K562 (cell line): Measurements from ENCODE around the gene PTX3. TPM values are rescaled to one million over a fixed set of nuclear protein-coding genes. Genes with fewer than 3 reads are reported as not detected.
A peak's percentile ranks its signal among the peaks of the same experiment; 100 is the strongest.

Source experiments
- ATAC-seq: fragments of 200-7000 bp; cut with Tn5 transposase; 3 replicates; pipeline ENCODE4 v1.9.1; 2020; ENCODE audit warnings: moderate library complexity
- BruUV-seq: library from RNA; stranded (reverse); fragments of 400-500 nt; replicated peaks from 2 replicates; lab custom pipeline; 2021; lab: Mats Ljungman, UMichigan
- CTCF ChIA-PET: fragments of 300-600 bp; formaldehyde crosslinking; extraction: SDS; loops from one replicate; lab custom pipeline; 2021; ENCODE audit warnings: low intra/inter-chr PET ratio; lab: Yijun Ruan, JAX
- POLR2A ChIA-PET: fragments of 300-600, 350-650 bp; sonication (Branson Sonifier 250); formaldehyde crosslinking; extraction: SDS; loops from one replicate; lab custom pipeline; 2021; ENCODE audit warnings: antibody characterized with exemption, inconsistent platforms; lab: Yijun Ruan, JAX
- DNase-seq, 4 experiments: peaks; one replicate each; pipeline versions ENCODE4 v3.0.0 to v3.0.0-alpha.2; 2011 to 2018; ENCODE audit warnings: low spot score in 3 of 4, mixed read lengths in 3 of 4; ENCODE audit errors: extremely low read depth in 1 of 4
- FAIRE-seq: peaks from 2 replicates; lab custom pipeline; 2011; peaks lifted over from hg19 to GRCh38; lab: Jason Lieb, UNC
- H2AFZ ChIP-seq: 2 replicates; pipeline ENCODE4 v1.6.0; 2011; ENCODE audit warnings: low read depth, low read length, control low read depth, inconsistent platforms
- H3K27ac ChIP-seq: fragments of 200-600 bp; 3 replicates; pipeline ENCODE4 v1.8.0; 2011; ENCODE audit warnings: low read depth, mild to moderate bottlenecking, control low read depth, inconsistent platforms, low read length, moderate library complexity, mixed read lengths; ENCODE audit errors: extremely low read depth
- H3K27me3 ChIP-seq, 2 experiments: fragments of 300-600 bp in 1 of 2; 2 replicates in 1 of 2; 3 replicates in 1 of 2; pipeline versions ENCODE4 v1.6.0 to v1.8.0; 2011; ENCODE audit warnings: inconsistent platforms in 2 of 2, low read length in 2 of 2, mild to moderate bottlenecking in 1 of 2, mixed read lengths in 1 of 2, moderate library complexity in 1 of 2; ENCODE audit not compliant: control insufficient read depth in 2 of 2, insufficient read depth in 2 of 2
- H3K36me3 ChIP-seq: fragments of 300-600 bp; 3 replicates; pipeline ENCODE4 v1.8.0; 2011; ENCODE audit warnings: mild to moderate bottlenecking, low read length, inconsistent platforms; ENCODE audit not compliant: control insufficient read depth, insufficient read depth
- H3K4me1 ChIP-seq, 2 experiments: fragments of 200-600 bp in 1 of 2; replicated peaks in 1 of 2; 2 replicates in 1 of 2; 3 replicates in 1 of 2; pipeline versions ENCODE4 v1.5.1 to v1.8.0; 2011; ENCODE audit warnings: inconsistent platforms in 2 of 2, low read length in 2 of 2, mild to moderate bottlenecking in 1 of 2, mixed read lengths in 1 of 2, moderate library complexity in 1 of 2; ENCODE audit not compliant: control insufficient read depth in 2 of 2, insufficient read depth in 2 of 2
- H3K4me2 ChIP-seq: 2 replicates; pipeline ENCODE4 v1.6.1; 2011; ENCODE audit warnings: low read length, control low read depth, inconsistent platforms, mixed read lengths; ENCODE audit not compliant: insufficient read depth
- H3K4me3 ChIP-seq: fragments of 200-600 bp; sonication (generic), shearing (Covaris generic); 2 replicates; pipeline ENCODE4 v1.5.1; 2016; ENCODE audit warnings: control low read depth, inconsistent platforms
- H3K79me2 ChIP-seq: fragments of 200-600 bp; 3 replicates; pipeline ENCODE4 v1.8.0; 2011; ENCODE audit warnings: low read length, inconsistent platforms; ENCODE audit not compliant: control insufficient read depth, insufficient read depth
- H3K9ac ChIP-seq, 2 experiments: 2 replicates each; pipeline versions ENCODE4 v1.6.0 to v1.6.1; 2011; ENCODE audit warnings: low read depth in 2 of 2, low read length in 2 of 2, control low read depth in 1 of 2, inconsistent platforms in 1 of 2, mild to moderate bottlenecking in 1 of 2, mixed read lengths in 1 of 2; ENCODE audit not compliant: insufficient read depth in 1 of 2
- H3K9me1 ChIP-seq: one replicate; pipeline ENCODE4 v1.6.0; 2011; ENCODE audit warnings: inconsistent platforms, mild to moderate bottlenecking, low read length, moderate library complexity; ENCODE audit not compliant: control insufficient read depth, insufficient read depth
- H3K9me3 ChIP-seq: replicated peaks from 2 replicates; pipeline ENCODE4 v1.5.1; 2011; ENCODE audit warnings: low read depth, low read length, inconsistent platforms; ENCODE audit not compliant: control insufficient read depth, insufficient read depth
- H4K20me1 ChIP-seq: replicated peaks from 2 replicates; pipeline ENCODE4 v1.6.1; 2011; ENCODE audit warnings: low read length, inconsistent platforms, mixed read lengths; ENCODE audit not compliant: control insufficient read depth, insufficient read depth
- C11orf30 ChIP-seq: fragments of 450-650 bp; IDR thresholded peaks from 2 replicates; pipeline ENCODE4 v1.6.1; 2016; ENCODE audit warnings: low read depth, mild to moderate bottlenecking
- COPS2 ChIP-seq: fragments of 450-650 bp; conservative IDR thresholded peaks from 2 replicates; pipeline ENCODE4 v1.6.1; 2016; ENCODE audit warnings: mild to moderate bottlenecking, moderate library complexity
- EGR1 ChIP-seq: fragments of 450-650 bp; conservative IDR thresholded peaks from 2 replicates; pipeline ENCODE4 v1.6.1; 2017; ENCODE audit warnings: mild to moderate bottlenecking
- MAFF ChIP-seq: IDR thresholded peaks from 2 replicates; pipeline ENCODE4 v1.6.1; 2012; ENCODE audit warnings: low read length, improper control_type of control experiment
- MAFG ChIP-seq: fragments of 450-650 bp; conservative IDR thresholded peaks from 2 replicates; pipeline ENCODE4 v1.6.1; 2016; ENCODE audit warnings: missing genetic modification characterization, missing compliant biosample characterization
- SIN3A ChIP-seq, 2 experiments: fragments of 150-350 bp in 1 of 2; IDR thresholded peaks; 2 replicates each; pipeline ENCODE4 v1.6.1; 2011 to 2016; ENCODE audit warnings: borderline replicate concordance in 2 of 2, low read depth in 2 of 2, low read length in 2 of 2, mild to moderate bottlenecking in 2 of 2, moderate library complexity in 2 of 2; ENCODE audit not compliant: control insufficient read depth in 1 of 2
- STAT5A ChIP-seq: IDR thresholded peaks from 2 replicates; pipeline ENCODE4 v1.6.1; 2012; ENCODE audit warnings: low read length, inconsistent platforms, borderline replicate concordance
- WGBS: fragments of 100-300 bp; shearing (Covaris generic); methylation state at CpG from one replicate; pipeline ENCODE4 v1.1.6; 2016; ENCODE audit warnings: low coverage, mixed read lengths; ENCODE audit not compliant: insufficient coverage; ENCODE audit errors: missing lambda C conversion rate; 5-methylcytosine and 5-hydroxymethylcytosine counted together
- in situ Hi-C: fragments of 300-500 bp; cut with MboI; formaldehyde crosslinking; loops from 4 replicates; pipeline ENCODE4 v1.15.0; 2018; ENCODE audit warnings: inconsistent platforms, mixed read lengths
- intact Hi-C: fragments of 100-400 bp; cut with micrococcal nuclease; formaldehyde crosslinking; loops from 2 replicates; pipeline ENCODE4 v1.14.2; 2022
- polyA plus RNA-seq, 8 experiments: library from polyadenylated mRNA; depleted of rRNA in 4 of 8; stranded (reverse) in 5 of 8; unstranded in 3 of 8; fragments of >200 nt; fragmentation: Nextera tagmentation in 2 of 8; fragmentation: Illumina TruSeq in 1 of 8; extraction: Ambion mirVana in 2 of 8; extraction: Trizol in 1 of 8; gene quantifications; 2 replicates each; pipeline versions ENCODE4 v1.2.1 to v1.2.3, GENCODE V29; 2011 to 2014; ENCODE audit warnings: inconsistent platforms in 1 of 8, missing spikeins in 1 of 8
- total RNA-seq, 7 experiments: library from RNA; depleted of rRNA in 6 of 7; stranded (reverse); fragments of >200 nt in 6 of 7; fragmentation: Illumina TruSeq in 2 of 7; extraction: Trizol in 2 of 7; gene quantifications; 2 replicates each; pipeline versions ENCODE4 v1.2.1 to v1.2.3, GENCODE V29; 2011 to 2021; ENCODE audit warnings: low replicate concordance in 1 of 7
- TF ChIP-seq, protein P1 (sequence below): fragments of 250-450 bp; sonication (Bioruptor Pico); IDR thresholded peaks from 2 replicates; pipeline ENCODE4 v1.8.0; 2021; ENCODE audit warnings: moderate library complexity, mild to moderate bottlenecking, inconsistent platforms
- TF ChIP-seq, protein P2 (sequence below): fragments of 450-650 bp; formaldehyde crosslinking; IDR thresholded peaks from 2 replicates; pipeline ENCODE4 v1.4.0; 2020; ENCODE audit warnings: mild to moderate bottlenecking, mixed read lengths
- TF ChIP-seq, protein P3 (sequence below): fragments of 250-450 bp; sonication (Bioruptor Pico); IDR thresholded peaks from 2 replicates; pipeline ENCODE4 v1.4.0; 2020; ENCODE audit warnings: mild to moderate bottlenecking, moderate library complexity
- TF ChIP-seq, protein P4 (sequence below): fragments of 450-650 bp; formaldehyde crosslinking; conservative IDR thresholded peaks from 2 replicates; pipeline ENCODE4 v1.4.0; 2022; ENCODE audit warnings: mild to moderate bottlenecking, missing genetic modification characterization
- TF ChIP-seq, protein P5 (sequence below), 2 experiments: fragments of 150-350 bp in 1 of 2; IDR thresholded peaks; 2 replicates each; pipeline ENCODE4 v1.6.1; 2012 to 2016; ENCODE audit warnings: low read depth in 2 of 2, low read length in 2 of 2, mild to moderate bottlenecking in 1 of 2, moderate library complexity in 1 of 2

Gene PTX3
- total and polyA plus RNA-seq, 9 of the 15 experiments (the other 6 are each of a cell fraction or from before 2014, with no cell fraction given), result 0.04 to 0.33 (median 0.15) TPM; not detected in 2

DNA sequence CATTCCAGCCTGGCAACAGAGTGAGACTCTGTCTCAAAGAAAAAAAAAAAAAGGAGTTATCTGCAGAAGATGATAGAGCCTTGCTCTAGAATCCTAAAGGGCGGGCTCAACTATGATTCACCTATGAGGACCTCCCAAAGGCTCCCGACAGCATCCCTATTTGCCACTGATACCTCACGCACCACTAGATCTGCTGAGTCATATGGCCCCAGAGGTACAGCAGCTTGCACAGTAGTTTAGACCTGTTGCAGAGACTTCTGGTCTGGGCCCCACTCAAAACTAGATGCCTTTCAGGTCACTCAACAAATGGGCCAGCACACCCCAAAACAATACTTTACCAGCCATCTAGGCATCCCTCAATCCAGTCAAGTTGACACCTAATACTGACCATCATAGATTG, 38.1 kb upstream of the PTX3 start:
- Histone ChIP-seq H3K9me1 (no peaks in the 10 kb centered on the region), H3K9me3 (no peaks in the 10 kb centered on the region), H3K79me2 (no peaks in the 10 kb centered on the region), H3K27me3 (peaks cover 0 to 5% of the 10 kb centered on the region in 2 experiments; a peak in 1 of 5 replicates), H3K4me3 (no peak overlapping the region), H3K27ac (no peak overlapping the region), H3K9ac (no peak overlapping the region), H3K4me2 (no peak overlapping the region), H3K4me1 (no peaks in the 10 kb centered on the region), H2AFZ (no peak overlapping the region), H3K36me3 (no peaks in the 10 kb centered on the region), H4K20me1 (no peaks in the 10 kb centered on the region)
- BruUV-seq, result no TSS peak
- ATAC-seq, result 0 out of 3 replicates have a peak, but pooled peaks have one; percentile 32
- FAIRE-seq, result no peak
- WGBS, result 15% methylated on average over 3 of the region's 3 CpGs
- peak in 1 of 4 experiments; percentile 18 for DNase-seq
- ChIA-PET CTCF (no interaction called here), POLR2A (no interaction called here)
- in situ Hi-C loops, result no loop called here
- intact Hi-C loops, result no loop called here
- TF ChIP-seq, protein P1, sequence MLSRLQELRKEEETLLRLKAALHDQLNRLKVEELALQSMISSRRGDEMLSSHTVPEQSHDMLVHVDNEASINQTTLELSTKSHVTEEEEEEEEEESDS (CRISPR knock-in tag), result no peak
- no peak for TF ChIP-seq SIN3A (IDR thresholded peaks at IDR 0.05; ENCODE audit: borderline replicate concordance in 2 of 2, control insufficient read depth in 1 of 2, low read depth in 2 of 2, low read length in 2 of 2)
- no peak for TF ChIP-seq COPS2
- TF ChIP-seq, protein P2, sequence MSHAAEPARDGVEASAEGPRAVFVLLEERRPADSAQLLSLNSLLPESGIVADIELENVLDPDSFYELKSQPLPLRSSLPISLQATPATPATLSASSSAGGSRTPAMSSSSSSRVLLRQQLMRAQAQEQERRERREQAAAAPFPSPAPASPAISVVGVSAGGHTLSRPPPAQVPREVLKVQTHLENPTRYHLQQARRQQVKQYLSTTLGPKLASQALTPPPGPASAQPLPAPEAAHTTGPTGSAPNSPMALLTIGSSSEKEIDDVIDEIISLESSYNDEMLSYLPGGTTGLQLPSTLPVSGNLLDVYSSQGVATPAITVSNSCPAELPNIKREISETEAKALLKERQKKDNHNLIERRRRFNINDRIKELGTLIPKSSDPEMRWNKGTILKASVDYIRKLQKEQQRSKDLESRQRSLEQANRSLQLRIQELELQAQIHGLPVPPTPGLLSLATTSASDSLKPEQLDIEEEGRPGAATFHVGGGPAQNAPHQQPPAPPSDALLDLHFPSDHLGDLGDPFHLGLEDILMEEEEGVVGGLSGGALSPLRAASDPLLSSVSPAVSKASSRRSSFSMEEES (CRISPR knock-in tag), result no peak
- peak; percentile 61; the same call in 1 of the 2 replicates for TF ChIP-seq C11orf30
- no peak for TF ChIP-seq STAT5A
- TF ChIP-seq EGR1, result no peak
- TF ChIP-seq, protein P3, sequence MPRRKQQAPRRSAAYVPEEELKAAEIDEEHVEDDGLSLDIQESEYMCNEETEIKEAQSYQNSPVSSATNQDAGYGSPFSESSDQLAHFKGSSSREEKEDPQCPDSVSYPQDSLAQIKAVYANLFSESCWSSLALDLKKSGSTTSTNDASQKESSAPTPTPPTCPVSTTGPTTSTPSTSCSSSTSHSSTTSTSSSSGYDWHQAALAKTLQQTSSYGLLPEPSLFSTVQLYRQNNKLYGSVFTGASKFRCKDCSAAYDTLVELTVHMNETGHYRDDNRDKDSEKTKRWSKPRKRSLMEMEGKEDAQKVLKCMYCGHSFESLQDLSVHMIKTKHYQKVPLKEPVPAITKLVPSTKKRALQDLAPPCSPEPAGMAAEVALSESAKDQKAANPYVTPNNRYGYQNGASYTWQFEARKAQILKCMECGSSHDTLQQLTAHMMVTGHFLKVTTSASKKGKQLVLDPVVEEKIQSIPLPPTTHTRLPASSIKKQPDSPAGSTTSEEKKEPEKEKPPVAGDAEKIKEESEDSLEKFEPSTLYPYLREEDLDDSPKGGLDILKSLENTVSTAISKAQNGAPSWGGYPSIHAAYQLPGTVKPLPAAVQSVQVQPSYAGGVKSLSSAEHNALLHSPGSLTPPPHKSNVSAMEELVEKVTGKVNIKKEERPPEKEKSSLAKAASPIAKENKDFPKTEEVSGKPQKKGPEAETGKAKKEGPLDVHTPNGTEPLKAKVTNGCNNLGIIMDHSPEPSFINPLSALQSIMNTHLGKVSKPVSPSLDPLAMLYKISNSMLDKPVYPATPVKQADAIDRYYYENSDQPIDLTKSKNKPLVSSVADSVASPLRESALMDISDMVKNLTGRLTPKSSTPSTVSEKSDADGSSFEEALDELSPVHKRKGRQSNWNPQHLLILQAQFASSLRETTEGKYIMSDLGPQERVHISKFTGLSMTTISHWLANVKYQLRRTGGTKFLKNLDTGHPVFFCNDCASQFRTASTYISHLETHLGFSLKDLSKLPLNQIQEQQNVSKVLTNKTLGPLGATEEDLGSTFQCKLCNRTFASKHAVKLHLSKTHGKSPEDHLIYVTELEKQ (CRISPR knock-in tag), result no peak
- TF ChIP-seq MAFG (tag), result peak; percentile 74
- peak; percentile 48; the same call in 1 of the 2 replicates for TF ChIP-seq MAFF
- TF ChIP-seq, protein P4, sequence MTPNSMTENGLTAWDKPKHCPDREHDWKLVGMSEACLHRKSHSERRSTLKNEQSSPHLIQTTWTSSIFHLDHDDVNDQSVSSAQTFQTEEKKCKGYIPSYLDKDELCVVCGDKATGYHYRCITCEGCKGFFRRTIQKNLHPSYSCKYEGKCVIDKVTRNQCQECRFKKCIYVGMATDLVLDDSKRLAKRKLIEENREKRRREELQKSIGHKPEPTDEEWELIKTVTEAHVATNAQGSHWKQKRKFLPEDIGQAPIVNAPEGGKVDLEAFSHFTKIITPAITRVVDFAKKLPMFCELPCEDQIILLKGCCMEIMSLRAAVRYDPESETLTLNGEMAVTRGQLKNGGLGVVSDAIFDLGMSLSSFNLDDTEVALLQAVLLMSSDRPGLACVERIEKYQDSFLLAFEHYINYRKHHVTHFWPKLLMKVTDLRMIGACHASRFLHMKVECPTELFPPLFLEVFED (CRISPR knock-in tag), result no peak
- TF ChIP-seq, protein P5, sequence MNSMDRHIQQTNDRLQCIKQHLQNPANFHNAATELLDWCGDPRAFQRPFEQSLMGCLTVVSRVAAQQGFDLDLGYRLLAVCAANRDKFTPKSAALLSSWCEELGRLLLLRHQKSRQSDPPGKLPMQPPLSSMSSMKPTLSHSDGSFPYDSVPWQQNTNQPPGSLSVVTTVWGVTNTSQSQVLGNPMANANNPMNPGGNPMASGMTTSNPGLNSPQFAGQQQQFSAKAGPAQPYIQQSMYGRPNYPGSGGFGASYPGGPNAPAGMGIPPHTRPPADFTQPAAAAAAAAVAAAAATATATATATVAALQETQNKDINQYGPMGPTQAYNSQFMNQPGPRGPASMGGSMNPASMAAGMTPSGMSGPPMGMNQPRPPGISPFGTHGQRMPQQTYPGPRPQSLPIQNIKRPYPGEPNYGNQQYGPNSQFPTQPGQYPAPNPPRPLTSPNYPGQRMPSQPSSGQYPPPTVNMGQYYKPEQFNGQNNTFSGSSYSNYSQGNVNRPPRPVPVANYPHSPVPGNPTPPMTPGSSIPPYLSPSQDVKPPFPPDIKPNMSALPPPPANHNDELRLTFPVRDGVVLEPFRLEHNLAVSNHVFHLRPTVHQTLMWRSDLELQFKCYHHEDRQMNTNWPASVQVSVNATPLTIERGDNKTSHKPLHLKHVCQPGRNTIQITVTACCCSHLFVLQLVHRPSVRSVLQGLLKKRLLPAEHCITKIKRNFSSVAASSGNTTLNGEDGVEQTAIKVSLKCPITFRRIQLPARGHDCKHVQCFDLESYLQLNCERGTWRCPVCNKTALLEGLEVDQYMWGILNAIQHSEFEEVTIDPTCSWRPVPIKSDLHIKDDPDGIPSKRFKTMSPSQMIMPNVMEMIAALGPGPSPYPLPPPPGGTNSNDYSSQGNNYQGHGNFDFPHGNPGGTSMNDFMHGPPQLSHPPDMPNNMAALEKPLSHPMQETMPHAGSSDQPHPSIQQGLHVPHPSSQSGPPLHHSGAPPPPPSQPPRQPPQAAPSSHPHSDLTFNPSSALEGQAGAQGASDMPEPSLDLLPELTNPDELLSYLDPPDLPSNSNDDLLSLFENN (IDR thresholded peaks at IDR 0.05; ENCODE audit: low read depth in 2 of 2, low read length in 2 of 2), result no peak
